Gastrocnemius medialis (tissue), 4 donors: ENCODE measurements around the gene CDK13. TPM values are rescaled to one million over a fixed set of nuclear protein-coding genes. Genes with fewer than 3 reads are reported as not detected.

Experiments
- ATAC-seq, 2 donors: fragments of 150-250 bp; one replicate each; pipeline ENCODE4 v1.9.1; 2016
- DNase-seq, 2 donors: peaks; one replicate each; pipeline ENCODE4 v3.0.0-alpha.2; 2019
- H3K27ac ChIP-seq, 4 donors: fragments of 200-600 bp; sonication (generic); 1 replicate in 1 of 4; 2 replicates in 3 of 4; pipeline ENCODE4 v1.5.1; 2016 to 2018; ENCODE audit warnings: mild to moderate bottlenecking in 2 of 4, moderate library complexity in 1 of 4
- H3K27me3 ChIP-seq, 3 donors: fragments of 200-600 bp; sonication (generic) in 2 of 3; 1 replicate in 1 of 3; 2 replicates in 2 of 3; pipeline versions ENCODE4 v1.5.1 to v1.6.0; 2016 to 2019; ENCODE audit warnings: mild to moderate bottlenecking in 1 of 3, moderate library complexity in 1 of 3
- H3K36me3 ChIP-seq, 2 donors: fragments of 200-600 bp; sonication (generic) in 1 of 2; one replicate each; pipeline ENCODE4 v1.5.1; 2017 to 2018
- H3K4me1 ChIP-seq, 2 donors: fragments of 200-600 bp; sonication (generic) in 1 of 2; one replicate each; pipeline ENCODE4 v1.5.1; 2016 to 2017; ENCODE audit warnings: mild to moderate bottlenecking in 2 of 2
- H3K4me3 ChIP-seq, 4 donors: fragments of 200-600 bp; sonication (generic) in 3 of 4; 1 replicate in 1 of 4; 2 replicates in 3 of 4; pipeline ENCODE4 v1.5.1; 2016 to 2019; ENCODE audit warnings: mild to moderate bottlenecking in 2 of 4
- H3K9me3 ChIP-seq, 3 donors: fragments of 200-600 bp; sonication (generic) in 2 of 3; 1 replicate in 1 of 3; 2 replicates in 2 of 3; pipeline ENCODE4 v1.5.1; 2016 to 2019
- CTCF ChIP-seq, 5 experiments: fragments of 450-650 bp in 3 of 5; fragments of 200-600 bp in 2 of 5; sonication (generic) in 2 of 5; IDR thresholded peaks in 4 of 5; conservative IDR thresholded peaks in 1 of 5; 1 replicate in 4 of 5; 2 replicates in 1 of 5; pipeline ENCODE4 v1.5.1; 2016 to 2019; ENCODE audit warnings: antibody characterized with exemption in 5 of 5, mild to moderate bottlenecking in 3 of 5, moderate library complexity in 3 of 5
- POLR2A ChIP-seq, 2 donors: fragments of 450-650 bp; IDR thresholded peaks; one replicate each; pipeline ENCODE4 v1.6.1; 2017; ENCODE audit warnings: antibody characterized with exemption in 2 of 2, mild to moderate bottlenecking in 2 of 2, moderate library complexity in 2 of 2
- in situ Hi-C, 4 donors: fragments of 200-750 bp; cut with MboI; loops; one replicate each; pipeline versions ENCODE4 v1.15.0 to v1.8.0; 2017; ENCODE audit warnings: low sequenced_read_pairs in 4 of 4
- intact Hi-C: fragments of 100-400 bp; cut with DNase I; formaldehyde crosslinking; loops from one replicate; pipeline ENCODE4 v1.15.1; 2023; ENCODE audit warnings: low total_unique reads
- total RNA-seq, 4 donors: library from RNA; depleted of rRNA; stranded (reverse); fragments of >200 nt; gene quantifications; one replicate each; pipeline versions ENCODE4 v1.1.0 to v1.2.3, GENCODE V29; 2016

The CDK13 gene
- total RNA-seq, 4 donors from 2014 or later: 25.0 to 50.8 (median 29.4) TPM

DNA sequence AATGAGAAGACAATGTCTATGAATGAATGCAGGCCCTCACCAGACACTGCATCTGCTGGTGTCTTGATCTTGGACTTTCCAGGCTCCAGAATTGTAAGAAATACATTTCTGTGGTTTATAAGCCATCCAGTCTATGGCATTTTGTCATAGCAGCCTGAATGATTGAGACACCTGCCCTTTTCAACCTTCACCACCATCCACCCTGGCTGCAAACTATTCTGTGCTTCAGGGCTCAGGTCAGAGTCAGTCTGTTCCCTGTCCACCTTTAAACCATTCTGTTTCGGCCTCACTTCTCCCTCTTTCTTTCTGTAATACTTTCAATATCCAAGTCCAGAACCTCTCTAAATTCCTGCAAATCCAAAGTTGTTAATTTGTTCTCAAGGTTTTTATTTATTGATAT lies 15.9 kb upstream of the CDK13 start:
- intact Hi-C loops (no loop called here), in situ Hi-C loops (no loop called here)
- Histone ChIP-seq H3K4me3 (no peak overlapping the region), H3K9me3 (no peaks in the 10 kb centered on the region), H3K27ac (no peak overlapping the region), H3K36me3 (no peaks in the 10 kb centered on the region), H3K4me1 (no peaks in the 10 kb centered on the region), H3K27me3 (no peaks in the 10 kb centered on the region)
- no peak for TF ChIP-seq POLR2A (IDR thresholded peaks at IDR 0.05)
- no peak for TF ChIP-seq CTCF (IDR thresholded peaks at IDR 0.05 in 4 of 5, conservative IDR thresholded peaks at IDR 0.05 in 1 of 5)
- ATAC-seq (no peak), DNase-seq (no peak)

DNA sequence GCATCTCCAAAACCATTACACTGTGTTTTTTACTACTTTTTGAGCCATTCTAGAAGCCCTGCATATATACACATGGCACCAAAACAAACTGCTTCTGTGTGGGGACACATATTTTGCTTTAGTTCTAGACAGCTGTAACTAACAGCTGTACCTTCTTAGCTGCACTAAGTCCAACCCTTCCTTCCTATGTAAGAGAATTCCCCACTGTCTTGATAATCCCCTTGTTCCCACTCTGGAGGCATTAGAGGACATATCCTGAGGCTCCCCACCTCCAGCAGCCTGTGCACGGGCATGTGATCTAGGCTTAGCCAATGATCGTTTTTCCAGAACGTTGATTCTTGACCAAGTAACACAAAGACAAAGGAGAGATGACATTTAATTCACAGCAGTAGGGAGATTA lies 13.3 kb upstream of the CDK13 start:
- no peak overlapping the region for H3K27ac ChIP-seq
- no peaks in the 10 kb centered on the region for H3K27me3 ChIP-seq
- in situ Hi-C loops: no loop called here
- intact Hi-C loops: no loop called here
- H3K4me3 ChIP-seq: no peak overlapping the region
- no peaks in the 10 kb centered on the region for H3K9me3 ChIP-seq
- ATAC-seq (no peak), DNase-seq (no peak)
- TF ChIP-seq POLR2A (IDR thresholded peaks at IDR 0.05) (no peak), CTCF (IDR thresholded peaks at IDR 0.05 in 4 of 5, conservative IDR thresholded peaks at IDR 0.05 in 1 of 5) (no peak)
- H3K4me1 ChIP-seq: no peaks in the 10 kb centered on the region
- no peaks in the 10 kb centered on the region for H3K36me3 ChIP-seq

GRCh38 chr7:39937366-39938153 lies 12.5 kb upstream of the CDK13 start:
- Histone ChIP-seq H3K36me3 (no peaks in the 10 kb centered on the region), H3K27ac (no peak overlapping the region)
- in situ Hi-C loops: no loop called here

GRCh38 chr7:39942883-39943282 lies 7.2 kb upstream of the CDK13 start:
- DNase-seq (no peak), ATAC-seq (no peak)
- in situ Hi-C loops (no loop called here), intact Hi-C loops (no loop called here)
- Histone ChIP-seq H3K9me3 (no peaks in the 10 kb centered on the region), H3K4me1 (peaks cover under 1 to 2% of the 10 kb centered on the region in 2 donors), H3K36me3 (no peaks in the 10 kb centered on the region), H3K4me3 (no peak overlapping the region), H3K27ac (no peak overlapping the region), H3K27me3 (no peaks in the 10 kb centered on the region)
- no peak for TF ChIP-seq CTCF (IDR thresholded peaks at IDR 0.05 in 4 of 5, conservative IDR thresholded peaks at IDR 0.05 in 1 of 5)
- no peak for TF ChIP-seq POLR2A (IDR thresholded peaks at IDR 0.05)

More at GRCh38 chr7:39937366-39938153, 12.5 kb upstream of the CDK13 start:
- no peaks in the 10 kb centered on the region for H3K27me3 ChIP-seq
- TF ChIP-seq POLR2A (IDR thresholded peaks at IDR 0.05) (no peak), CTCF (IDR thresholded peaks at IDR 0.05 in 4 of 5, conservative IDR thresholded peaks at IDR 0.05 in 1 of 5) (no peak)
- H3K4me1 ChIP-seq: no peaks in the 10 kb centered on the region
- no peaks in the 10 kb centered on the region for H3K9me3 ChIP-seq
- ATAC-seq: no peak
- intact Hi-C loops: no loop called here
- no peak overlapping the region for H3K4me3 ChIP-seq
- no peak for DNase-seq
